ENCODE results near the gene RMDN2. TPM values are rescaled to one million over a fixed set of nuclear protein-coding genes. Genes with fewer than 3 reads are reported as not detected.

The RMDN2 gene
- total and polyA plus RNA-seq, 9 of the 15 experiments (the other 6 are each of a cell fraction or from before 2014, with no cell fraction given): 1.5 to 4.3 (median 2.3) TPM

DNA sequence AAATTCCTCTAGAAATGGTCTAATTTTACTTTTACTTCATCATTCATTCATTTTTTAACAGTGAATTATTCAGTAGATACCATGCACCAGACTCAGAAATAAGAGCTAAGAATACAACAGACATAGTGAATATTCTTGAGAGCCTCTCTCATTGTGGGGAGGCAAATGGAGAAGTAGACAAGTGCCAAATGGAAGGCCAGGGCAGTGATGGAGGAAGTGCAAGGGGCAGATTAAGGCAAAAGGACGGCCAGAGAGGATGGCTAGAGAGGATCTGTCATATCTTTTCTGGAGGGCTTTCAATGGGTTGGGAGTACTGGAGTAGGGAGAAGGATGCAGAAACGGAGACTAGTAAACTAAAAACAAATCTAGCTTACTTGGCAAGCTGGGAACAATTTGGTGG lies 19.0 kb upstream of the RMDN2 start:
- Histone ChIP-seq H4K20me1 (replicated peaks; ENCODE audit: control insufficient read depth, insufficient read depth, low read length) (no peaks in the 10 kb centered on the region), H3K9me1 (ENCODE audit: control insufficient read depth, insufficient read depth, low read length) (no peaks in the 10 kb centered on the region), H3K4me2 (ENCODE audit: insufficient read depth, low read length) (no peak overlapping the region), H3K27me3 (ENCODE audit: control insufficient read depth in 2 of 2, insufficient read depth in 2 of 2, low read length in 2 of 2) (peaks cover 5 to 6% of the 10 kb centered on the region in 2 experiments; a peak in 3 of 5 replicates), H3K9me3 (replicated peaks; ENCODE audit: control insufficient read depth, insufficient read depth, low read depth, low read length) (no peaks in the 10 kb centered on the region), H3K36me3 (ENCODE audit: control insufficient read depth, insufficient read depth, low read length) (no peaks in the 10 kb centered on the region), H3K9ac (ENCODE audit: insufficient read depth in 1 of 2, low read depth in 2 of 2, low read length in 2 of 2) (no peak overlapping the region), H2AFZ (ENCODE audit: low read depth, low read length) (no peak overlapping the region), H3K4me1 (replicated peaks in 1 of 2; ENCODE audit: control insufficient read depth in 2 of 2, insufficient read depth in 2 of 2, low read length in 2 of 2) (no peaks in the 10 kb centered on the region), H3K79me2 (ENCODE audit: control insufficient read depth, insufficient read depth, low read length) (no peaks in the 10 kb centered on the region), H3K4me3 (no peak overlapping the region), H3K27ac (ENCODE audit: extremely low read depth, low read depth, low read length) (no peak overlapping the region)
- no peak for ATAC-seq
- 5% methylated on average over 2 of the region's 2 CpGs for WGBS (ENCODE audit: insufficient coverage, low coverage, missing lambda C conversion rate)
- ChIA-PET POLR2A (no interaction called here), CTCF (ENCODE audit: low intra/inter-chr PET ratio) (no interaction called here)
- no peak for FAIRE-seq
- in situ Hi-C loops (cut with MboI) (no loop called here), intact Hi-C loops (cut with micrococcal nuclease) (no loop called here)
- no peak for DNase-seq (ENCODE audit: extremely low read depth in 1 of 4, low spot score in 3 of 4)
- no TSS peak for BruUV-seq (replicated peaks)
- TF ChIP-seq THRB (CRISPR knock-in tag; conservative IDR thresholded peaks at IDR 0.05) (no peak), SRSF9 (IDR thresholded peaks at IDR 0.05; ENCODE audit: borderline replicate concordance, low read depth, low read length) (no peak), ZNF274 (IDR thresholded peaks at IDR 0.05; ENCODE audit: borderline replicate concordance, low read depth, low read length) (no peak), MCM2 (IDR thresholded peaks at IDR 0.05; ENCODE audit: low read depth) (no peak), ZNF316 (IDR thresholded peaks at IDR 0.05) (no peak), CAMTA2 (CRISPR knock-in tag; conservative IDR thresholded peaks at IDR 0.05) (no peak), ZBTB2 (IDR thresholded peaks at IDR 0.05) (no peak), DMBX1 (CRISPR knock-in tag; IDR thresholded peaks at IDR 0.05; ENCODE audit: borderline replicate concordance) (no peak), STAG1 (CRISPR knock-in tag; IDR thresholded peaks at IDR 0.05; ENCODE audit: borderline replicate concordance) (no peak), RUNX1 (IDR thresholded peaks at IDR 0.05; ENCODE audit: low read depth) (no peak)

Data from K562 (cell line).